HG03025 (cell line): ENCODE data around the gene PIEZO2.

Experiments
- ATAC-seq: cut with Tn5 transposase; IDR thresholded peaks from one replicate; pipeline ENCODE4 v1.9.1; 2021; ENCODE audit warnings: mild to moderate bottlenecking, moderate library complexity; ENCODE audit not compliant: unreplicated experiment, low FRiP score

Gene PIEZO2

DNA sequence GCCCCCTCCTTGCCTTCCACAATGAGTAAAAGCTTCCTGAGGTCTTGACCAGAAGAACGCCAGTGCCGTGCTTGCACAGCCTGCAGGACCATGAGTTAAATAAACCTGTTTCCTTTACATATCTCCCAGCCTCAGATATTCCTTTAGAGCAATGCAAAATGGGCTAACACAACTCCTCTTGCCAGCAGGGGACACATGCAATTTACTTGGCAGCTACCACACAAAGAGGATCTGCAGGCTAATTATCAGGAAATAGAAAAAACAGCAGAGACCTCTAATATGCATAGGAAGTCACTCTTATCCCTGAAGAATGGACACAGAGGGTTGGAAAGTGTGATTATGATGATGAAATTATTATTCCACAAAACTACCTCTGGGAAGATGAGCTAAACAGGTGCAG, 114.0 kb downstream of the PIEZO2 start:
- ATAC-seq = no peak

DNA sequence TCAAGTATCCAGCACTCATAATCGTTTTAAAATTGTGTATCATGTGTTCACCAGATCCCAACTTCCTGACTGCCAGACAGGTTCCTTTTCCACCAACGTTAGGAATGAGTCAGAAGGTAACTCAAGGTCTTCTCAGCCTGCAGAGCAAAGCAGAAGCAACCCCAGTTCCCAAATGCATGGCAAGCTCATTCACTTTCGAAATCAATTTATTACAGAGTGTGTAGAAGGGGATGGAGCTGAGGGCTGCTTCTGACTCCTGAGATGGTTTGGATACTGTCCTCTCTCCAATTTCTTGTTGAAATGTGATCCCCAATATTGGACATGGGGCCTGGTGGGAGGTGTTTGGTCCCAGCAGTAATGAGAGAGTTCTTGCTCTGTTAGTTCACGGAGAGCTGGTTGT, 114.5 kb downstream of the PIEZO2 start:
- no peak for ATAC-seq

DNA sequence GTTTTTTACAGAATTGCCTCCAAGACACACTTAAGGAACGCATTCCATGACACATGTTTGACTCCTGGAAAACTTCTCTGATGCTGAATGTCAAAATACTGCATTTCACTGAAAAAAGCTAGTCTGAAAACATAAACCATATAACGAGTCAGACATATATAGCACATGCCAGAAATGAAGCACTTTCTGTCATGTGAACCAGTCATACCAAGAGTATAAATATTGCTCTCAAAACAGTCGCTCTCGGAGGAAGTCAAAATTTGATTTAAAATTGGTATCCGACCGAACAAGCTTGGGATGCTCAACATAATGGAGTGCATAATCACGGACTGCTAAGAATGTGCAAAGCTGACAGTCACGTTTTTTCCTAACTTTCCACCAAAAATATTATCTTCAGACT, 115.9 kb downstream of the PIEZO2 start:
- no peak for ATAC-seq

DNA sequence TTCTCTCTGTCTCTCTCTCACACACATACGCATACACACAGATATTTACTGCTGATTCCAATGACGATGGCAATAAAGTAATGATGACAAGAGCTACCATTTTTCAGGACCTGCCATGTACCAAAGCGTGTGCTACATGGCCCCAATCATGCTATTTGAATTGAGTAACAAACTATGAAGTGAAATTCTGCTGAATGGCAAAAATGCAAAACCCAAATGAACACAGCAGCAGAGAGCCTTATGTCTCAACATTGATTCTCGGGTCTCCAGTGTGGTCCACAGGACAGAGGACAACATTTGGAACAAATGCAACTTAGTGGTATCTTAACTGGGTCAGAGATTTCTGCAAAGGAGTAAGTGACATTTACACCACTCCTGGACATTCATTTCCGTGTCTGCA, 117.4 kb downstream of the PIEZO2 start:
- no peak for ATAC-seq

DNA sequence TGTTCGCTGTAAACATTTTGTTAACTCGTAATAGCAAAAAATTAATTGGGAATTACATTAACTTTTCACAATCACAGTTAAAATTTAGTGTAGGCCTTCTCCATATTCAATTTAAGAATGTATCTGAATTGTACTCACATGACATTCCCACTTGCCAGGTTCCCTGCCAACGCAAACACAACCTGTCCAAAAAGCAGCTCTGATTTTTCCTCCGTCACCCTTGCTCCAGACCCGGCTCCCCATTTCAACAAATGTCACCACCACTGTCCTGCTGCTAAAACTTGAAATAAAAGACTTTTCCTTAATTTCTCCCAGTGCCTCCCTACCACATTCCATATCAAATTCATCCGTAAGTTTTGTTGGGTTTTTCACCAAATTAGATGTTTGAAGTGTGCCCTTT, 120.3 kb downstream of the PIEZO2 start:
- ATAC-seq = no peak

DNA sequence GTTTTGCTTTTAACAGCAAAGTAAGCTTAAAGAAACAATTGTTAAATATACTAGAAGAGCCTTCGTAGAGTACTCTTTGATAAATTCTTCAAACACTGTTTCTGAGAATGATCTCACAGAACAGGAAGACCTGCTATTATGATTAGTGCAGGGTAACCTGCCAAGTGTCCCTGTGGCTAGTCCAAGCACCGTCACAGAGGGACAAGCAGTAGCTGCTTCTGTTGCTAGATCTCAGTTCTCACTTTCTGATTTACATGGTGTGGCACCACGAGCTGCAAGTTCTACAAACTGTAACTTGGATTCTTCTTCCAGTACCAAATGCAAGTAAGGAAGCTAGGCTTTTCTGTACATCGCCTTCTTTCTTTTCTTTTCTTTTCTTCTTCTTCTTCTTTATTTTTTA, 121.5 kb downstream of the PIEZO2 start:
- peak; percentile 61 for ATAC-seq

DNA sequence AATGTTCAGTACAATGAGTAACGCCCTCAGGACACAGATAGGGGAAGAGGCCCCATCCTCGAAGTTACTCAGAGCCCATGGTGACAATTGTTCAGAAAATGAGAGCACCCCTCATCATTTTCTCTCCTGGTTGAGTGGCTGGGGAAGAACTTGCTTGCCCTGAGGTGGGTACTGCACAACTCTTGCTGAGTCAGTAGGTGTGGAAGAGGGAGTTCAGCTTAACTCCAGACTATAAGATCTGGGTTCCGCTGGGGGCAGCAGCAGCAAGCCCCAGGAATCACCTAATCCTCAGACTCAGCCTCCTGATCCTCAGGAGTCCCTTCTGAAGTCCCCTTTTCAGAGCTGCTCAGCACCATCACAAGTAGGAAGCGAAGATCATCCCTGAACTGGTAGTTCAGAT, 123.7 kb downstream of the PIEZO2 start:
- no peak for ATAC-seq

DNA sequence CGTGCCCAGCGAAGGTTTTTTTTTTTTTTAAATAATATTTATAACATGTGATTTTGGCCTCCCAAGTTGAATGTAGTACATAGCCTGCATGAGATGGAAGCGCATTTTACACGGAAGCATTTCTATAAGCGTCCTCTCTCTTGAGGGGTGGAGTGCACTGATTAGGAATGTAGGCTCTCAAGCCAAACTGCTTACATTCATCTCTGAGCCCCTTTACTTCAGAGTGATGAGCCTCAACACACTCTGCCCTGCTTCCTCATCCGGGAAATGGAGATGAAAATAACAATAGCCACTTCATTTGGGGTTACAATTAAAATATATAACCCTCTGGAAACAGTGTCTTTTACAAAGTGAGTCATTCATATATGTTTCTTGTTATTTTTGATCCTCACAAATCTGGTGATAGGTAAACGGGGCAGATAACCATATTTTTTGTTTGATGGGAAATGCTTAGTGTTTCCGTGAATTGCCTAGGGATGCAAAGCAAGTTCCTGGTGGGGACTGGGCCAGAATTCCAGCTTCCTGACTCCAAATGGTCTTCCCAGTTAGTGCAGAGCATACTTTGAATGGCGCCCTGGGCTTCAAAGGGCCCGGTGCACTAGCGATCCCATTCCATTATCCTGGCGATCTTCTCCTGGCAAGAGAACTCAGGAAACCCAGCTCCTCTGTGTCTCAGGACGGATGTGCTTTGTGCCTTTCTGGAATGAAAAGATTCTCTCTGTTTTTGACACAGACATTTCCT, 124.3 kb downstream of the PIEZO2 start:
- no peak for ATAC-seq

DNA sequence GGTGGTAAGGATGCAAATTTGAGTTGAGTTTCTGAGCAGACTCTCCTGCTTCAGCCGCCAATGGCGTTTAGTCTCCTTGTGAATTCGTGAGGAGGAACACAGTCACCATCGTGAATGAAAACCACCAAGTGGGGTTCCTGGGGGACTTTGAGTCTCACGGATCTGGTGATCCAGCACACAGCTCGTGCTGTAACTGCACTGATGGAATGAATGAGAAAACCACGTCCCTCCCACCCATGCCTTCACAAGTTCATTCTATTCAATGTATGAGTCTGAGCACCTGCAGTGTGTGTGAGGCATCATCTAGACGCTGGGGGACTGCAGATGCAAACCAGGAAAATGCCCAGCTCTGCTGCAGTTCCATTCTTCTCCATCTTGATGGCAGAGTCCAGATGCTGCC, 127.9 kb downstream of the PIEZO2 start:
- ATAC-seq = no peak

DNA sequence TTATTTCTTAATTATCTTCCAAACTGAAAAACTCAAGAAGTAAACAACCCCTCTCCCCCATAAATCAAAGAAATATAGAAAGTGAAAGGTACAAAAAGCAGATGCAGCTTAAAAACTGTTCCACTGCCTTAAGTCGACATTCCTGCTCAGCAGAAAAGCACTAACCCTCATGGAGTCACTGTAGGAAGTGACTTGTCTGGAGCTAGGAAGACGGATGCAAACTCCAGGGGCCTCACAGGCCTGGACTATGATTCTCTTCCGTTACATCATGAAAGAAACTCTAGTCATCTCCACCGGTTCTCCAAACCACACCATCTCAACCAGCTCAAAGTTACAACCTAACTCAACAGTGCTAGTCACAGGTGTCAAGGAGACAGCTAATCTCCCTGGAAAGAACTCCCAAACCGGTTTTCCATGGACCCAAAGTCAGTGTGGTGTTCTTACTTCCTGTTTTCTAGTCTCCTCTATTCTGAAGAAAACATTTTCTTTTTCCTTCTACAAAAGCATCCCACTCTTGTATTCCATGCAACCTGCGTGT, 128.4 kb downstream of the PIEZO2 start:
- ATAC-seq = no peak

DNA sequence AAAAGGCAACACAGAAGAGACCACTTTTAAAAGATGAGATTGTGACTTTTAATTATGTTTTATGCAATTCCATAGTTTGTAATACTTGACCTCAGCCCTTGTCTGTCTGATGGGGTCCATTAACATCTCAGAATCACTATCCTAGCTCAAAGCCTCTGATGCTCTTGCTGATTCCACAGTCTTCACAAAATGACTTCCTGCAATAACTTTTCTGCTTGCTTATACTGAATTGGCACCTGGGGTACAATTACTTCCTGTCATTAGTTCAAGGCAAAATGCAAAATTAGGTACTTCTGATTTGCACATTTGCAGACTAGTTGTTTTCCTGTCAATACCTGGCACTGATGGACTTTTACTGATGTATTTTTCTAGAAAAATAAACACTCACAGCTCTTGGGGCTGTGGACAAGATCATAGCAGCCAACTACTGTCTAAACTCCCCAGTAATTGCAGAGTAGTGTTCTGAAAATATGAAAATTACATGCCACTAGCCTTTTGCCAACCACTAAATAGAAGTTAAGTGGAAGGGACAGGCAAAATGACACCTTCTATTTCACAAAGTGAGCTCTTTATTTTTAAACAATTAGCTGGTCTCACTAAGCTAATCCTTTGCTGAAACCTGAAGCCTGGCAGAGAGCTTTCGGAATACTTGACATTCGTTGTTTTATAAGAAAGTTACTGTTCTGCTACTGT, 129.1 kb downstream of the PIEZO2 start:
- no peak for ATAC-seq

DNA sequence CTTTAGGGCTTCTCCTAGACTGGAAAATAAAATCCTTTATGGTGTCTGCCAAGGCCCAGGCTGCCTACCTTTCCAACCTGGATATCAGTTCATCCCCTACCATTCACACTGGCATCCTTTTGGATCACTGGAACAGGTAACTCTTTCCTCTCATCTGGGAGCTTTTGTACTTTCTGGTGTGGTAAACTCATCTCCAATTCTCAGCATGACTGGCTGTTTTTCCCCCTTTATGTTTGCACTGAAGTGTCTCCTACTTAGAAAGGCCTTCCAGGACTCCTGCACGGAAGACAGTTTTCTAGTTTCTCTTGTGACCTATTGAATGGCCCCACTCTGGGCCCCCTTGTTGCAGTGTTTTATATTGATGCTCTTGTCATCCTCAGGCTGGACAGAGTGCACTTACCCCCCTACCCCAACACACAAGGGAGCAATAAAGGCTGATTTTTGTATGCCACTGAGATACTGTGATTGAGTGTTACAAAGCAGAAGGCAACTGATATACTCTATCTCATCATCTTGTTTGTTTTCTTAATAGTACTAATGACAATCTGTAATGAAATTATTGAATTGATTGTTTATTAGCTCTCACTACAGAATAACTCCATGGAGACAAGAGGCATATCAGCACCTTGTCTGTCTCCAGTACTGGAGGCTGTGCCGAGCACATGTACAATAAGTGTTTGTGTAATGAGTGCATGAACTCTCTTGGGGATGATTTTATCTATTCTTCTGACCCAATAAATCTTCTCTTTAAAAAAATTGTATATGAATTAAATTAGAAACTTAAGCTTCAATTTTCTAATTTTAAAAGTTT, 129.9 kb downstream of the PIEZO2 start:
- no peak for ATAC-seq

DNA sequence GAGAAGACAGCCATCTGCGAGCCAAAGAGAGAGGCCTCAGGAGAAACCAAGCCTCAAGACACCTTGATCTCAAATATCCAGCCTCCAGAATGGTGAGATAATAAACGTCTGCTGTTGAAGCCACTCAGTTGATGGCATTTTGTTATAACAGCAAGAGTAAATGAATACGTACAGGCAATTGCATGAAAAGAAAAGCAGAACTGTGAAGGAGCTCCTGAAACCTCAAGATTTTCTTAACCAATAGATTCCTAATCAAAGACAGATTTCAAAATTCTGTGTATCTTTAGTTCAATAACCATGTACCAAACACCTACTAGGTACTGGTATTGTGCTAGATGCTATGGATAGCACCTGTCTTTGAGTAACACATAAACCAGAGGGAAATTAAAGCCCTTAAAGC, 139.5 kb downstream of the PIEZO2 start:
- ATAC-seq = no peak

DNA sequence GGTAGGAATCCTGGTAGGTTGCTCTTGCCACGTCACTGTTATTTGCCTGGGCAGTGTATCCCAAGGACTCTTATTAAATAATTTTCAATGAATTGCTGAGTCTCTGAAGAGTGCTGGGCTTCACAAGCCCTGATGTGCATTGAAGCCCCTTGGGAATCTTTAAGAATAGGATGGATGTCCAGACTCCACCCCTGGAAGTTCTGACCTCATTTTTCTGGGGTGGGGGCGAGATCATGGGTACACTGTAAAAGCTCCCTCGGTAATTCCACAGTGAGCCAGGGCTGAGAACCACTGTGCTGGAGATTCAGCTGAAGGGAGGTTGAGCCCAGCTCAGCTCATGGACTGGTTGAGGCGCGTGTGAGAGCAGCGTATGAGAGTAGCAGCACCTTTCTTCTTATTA, 140.2 kb downstream of the PIEZO2 start:
- ATAC-seq = no peak

DNA sequence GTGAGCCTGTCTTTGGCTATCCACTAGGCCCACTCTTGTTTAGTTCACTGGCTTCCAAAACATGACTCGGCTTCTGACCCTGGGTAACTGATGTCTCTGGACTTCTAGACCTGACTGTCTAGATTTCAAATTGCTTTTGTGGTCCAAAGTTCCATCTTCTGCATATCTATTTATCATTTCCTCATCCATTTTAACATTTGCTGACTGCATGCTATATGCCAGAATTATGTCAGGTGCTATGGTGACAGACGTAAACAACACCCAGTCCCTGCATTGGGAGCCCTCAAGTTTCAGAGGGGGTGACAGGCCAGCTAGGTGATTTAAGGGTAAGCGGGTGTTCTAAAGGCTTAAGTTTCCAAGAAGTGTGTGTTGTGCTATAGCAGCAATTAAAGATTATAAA, 140.9 kb downstream of the PIEZO2 start:
- no peak for ATAC-seq

DNA sequence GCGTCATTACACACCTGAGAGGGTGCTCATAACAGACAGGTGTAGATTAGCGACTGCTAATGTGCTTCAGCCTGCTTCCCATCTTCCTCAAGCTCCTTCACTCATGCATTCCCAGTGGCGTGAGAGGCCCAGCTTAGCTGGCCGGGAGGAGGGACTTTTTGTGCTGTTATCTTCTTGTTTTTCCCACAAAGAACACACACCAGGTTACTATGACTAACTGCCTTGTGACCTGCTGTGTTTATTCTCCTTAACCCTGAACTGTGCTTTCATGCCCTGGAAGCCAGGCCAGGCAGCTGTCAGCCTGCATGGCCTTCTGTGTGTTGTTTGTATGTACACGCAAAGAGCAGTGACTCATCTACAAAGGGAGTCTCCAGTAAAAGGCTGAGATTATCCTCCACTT, 143.8 kb downstream of the PIEZO2 start:
- ATAC-seq = no peak

DNA sequence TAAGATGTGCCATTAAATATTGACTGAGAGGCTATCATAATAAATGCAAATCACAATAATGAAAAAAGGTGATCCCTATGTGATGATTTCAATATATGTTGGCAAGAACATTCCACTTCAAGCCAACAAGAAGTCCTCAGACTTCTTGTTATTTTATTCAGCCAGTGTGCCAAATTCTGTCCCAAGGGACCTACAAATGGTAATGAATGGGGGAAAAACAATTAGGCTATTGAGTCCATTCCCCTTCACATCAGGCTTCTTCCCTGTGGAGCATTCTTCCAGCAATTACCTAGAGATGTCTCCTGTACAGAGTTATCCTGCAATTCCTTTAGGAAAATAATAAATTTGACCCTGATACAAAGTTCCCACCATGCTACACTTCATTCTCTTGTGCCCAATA, 144.4 kb downstream of the PIEZO2 start:
- ATAC-seq = no peak

DNA sequence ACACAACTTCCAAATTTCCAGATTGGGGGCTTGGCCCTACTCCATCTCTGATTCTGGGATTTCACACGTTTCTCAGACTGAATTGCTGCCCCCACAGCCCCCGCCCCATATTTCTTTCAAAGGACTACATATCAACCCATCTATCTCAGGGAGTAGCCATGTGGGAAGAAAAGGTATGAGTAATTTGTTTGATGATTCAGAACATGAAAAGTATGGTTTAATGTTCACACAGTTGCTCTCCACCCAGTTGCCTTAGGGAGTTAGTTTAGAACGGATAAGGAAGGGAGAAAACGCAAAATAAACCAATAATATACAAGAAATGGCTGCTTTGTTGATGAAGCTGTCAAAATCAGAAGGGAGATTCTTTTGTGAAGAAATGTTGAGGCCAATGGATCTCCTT, 145.1 kb downstream of the PIEZO2 start:
- ATAC-seq = no peak

DNA sequence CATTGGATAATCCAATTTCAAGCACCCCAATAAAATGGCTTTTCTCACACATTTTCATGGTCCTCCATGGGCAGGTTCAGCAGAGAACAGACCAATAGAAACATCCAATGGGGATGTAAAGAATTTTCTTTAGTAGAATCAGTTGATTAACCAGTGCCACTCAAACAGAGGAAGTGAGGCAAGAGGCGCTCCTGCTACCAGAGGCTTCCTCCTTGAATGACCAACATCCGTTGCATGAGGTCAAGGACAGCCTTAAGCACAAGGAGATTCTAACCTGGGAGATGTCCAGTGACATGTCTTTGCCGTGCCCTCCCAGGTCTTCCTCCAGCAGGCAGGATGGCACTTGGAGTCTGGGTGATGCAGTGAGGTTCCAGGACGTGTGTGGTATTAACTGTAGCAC, 146.6 kb downstream of the PIEZO2 start:
- no peak for ATAC-seq

DNA sequence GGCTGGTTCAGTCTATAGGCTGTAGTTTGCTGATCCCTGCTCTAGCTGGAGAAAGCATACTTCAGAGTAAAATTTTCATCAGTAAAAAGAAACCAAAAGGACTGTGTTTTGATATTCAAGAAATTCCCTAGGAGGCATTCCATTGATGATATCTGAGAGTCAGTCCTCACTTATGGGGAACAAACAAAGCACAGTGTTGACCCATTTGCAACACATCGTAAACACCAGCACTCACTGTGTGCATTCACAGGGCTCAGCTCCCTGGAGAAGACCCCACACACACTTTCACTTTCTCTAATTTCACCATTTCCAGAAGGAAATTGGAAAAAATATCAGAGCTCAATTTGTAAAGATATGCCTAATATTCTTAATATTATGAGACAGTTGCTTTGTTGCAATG, 147.1 kb downstream of the PIEZO2 start:
- no peak for ATAC-seq

DNA sequence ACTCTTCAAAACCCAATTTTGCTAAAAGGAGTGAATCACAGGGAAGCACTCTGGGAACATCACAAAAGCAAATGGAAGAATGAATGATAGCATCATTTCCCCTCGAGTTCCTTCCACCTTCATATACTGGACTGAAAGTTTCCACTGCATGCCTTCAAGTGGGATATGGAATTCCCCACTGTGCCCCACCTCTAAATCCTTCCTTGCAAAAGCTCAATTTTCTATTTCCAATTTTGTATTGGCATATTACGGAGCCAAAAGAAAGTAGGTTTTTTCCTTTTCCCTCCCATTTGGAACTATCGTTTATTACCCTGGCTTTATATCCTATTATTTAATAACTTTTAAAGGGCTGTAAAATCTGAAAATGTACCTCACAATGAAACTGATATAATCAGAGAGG, 149.3 kb downstream of the PIEZO2 start:
- no peak for ATAC-seq
